CD4-positive, alpha-beta memory T cell (primary cell): Measurements from ENCODE around the gene AFAP1. TPM values are rescaled to one million over a fixed set of nuclear protein-coding genes. Genes with fewer than 3 reads are reported as not detected.

ENCODE experiments used
- CTCF ChIA-PET: fragments of 350-600 bp; sonication (Branson Sonifier 250); formaldehyde crosslinking; loops from one replicate; lab custom pipeline; 2021; ENCODE audit warnings: inconsistent platforms; ENCODE audit not compliant: partially characterized antibody; lab: Charles Lee
- POLR2A ChIA-PET: fragments of 350-600 bp; sonication (Branson Sonifier 250); formaldehyde crosslinking; loops from one replicate; lab custom pipeline; 2021; ENCODE audit not compliant: partially characterized antibody; lab: Charles Lee
- DNase-seq, 5 donors: peaks; one replicate each; pipeline versions ENCODE4 v3.0.0 to v3.0.0-alpha.2; 2020 to 2022; ENCODE audit warnings: mixed read lengths in 1 of 5
- H3K27ac ChIP-seq: one replicate; pipeline ENCODE4 v1.7.0; 2013; ENCODE audit warnings: low read depth, low read length
- H3K27me3 ChIP-seq: 2 replicates; pipeline ENCODE4 v1.7.0; 2013; ENCODE audit warnings: mild to moderate bottlenecking, low read length, moderate library complexity; ENCODE audit not compliant: insufficient read depth
- H3K36me3 ChIP-seq: 2 replicates; pipeline ENCODE4 v1.7.0; 2013; ENCODE audit warnings: mild to moderate bottlenecking, low read length, moderate library complexity; ENCODE audit not compliant: insufficient read depth
- H3K4me1 ChIP-seq: 2 replicates; pipeline ENCODE4 v1.7.0; 2013; ENCODE audit warnings: mild to moderate bottlenecking, low read length, moderate library complexity; ENCODE audit not compliant: insufficient read depth
- H3K4me3 ChIP-seq, 2 donors: one replicate each; pipeline ENCODE4 v1.7.0; 2013; ENCODE audit warnings: low read length in 2 of 2, mild to moderate bottlenecking in 1 of 2
- H3K9me3 ChIP-seq, 2 donors: one replicate each; pipeline ENCODE4 v1.7.0; 2013; ENCODE audit warnings: low read length in 2 of 2, control low read depth in 1 of 2; ENCODE audit not compliant: control insufficient read depth in 1 of 2
- H3K27ac Mint-ChIP-seq, 7 donors: one replicate each; pipeline ENCODE4 v1.8.0; 2020 to 2021; ENCODE audit warnings: mixed read lengths in 7 of 7, mild to moderate bottlenecking in 6 of 7, inconsistent platforms in 3 of 7, moderate library complexity in 3 of 7
- H3K27me3 Mint-ChIP-seq, 2 donors: one replicate each; pipeline ENCODE4 v1.8.0; 2020 to 2021; ENCODE audit warnings: mixed read lengths in 2 of 2
- H3K36me3 Mint-ChIP-seq, 2 donors: one replicate each; pipeline ENCODE4 v1.8.0; 2020 to 2021; ENCODE audit warnings: mixed read lengths in 2 of 2, inconsistent platforms in 1 of 2, mild to moderate bottlenecking in 1 of 2
- H3K4me1 Mint-ChIP-seq, 4 donors: one replicate each; pipeline ENCODE4 v1.8.0; 2020 to 2021; ENCODE audit warnings: mixed read lengths in 4 of 4, mild to moderate bottlenecking in 1 of 4
- H3K4me3 Mint-ChIP-seq, 8 donors: one replicate each; pipeline ENCODE4 v1.8.0; 2020 to 2021; ENCODE audit warnings: mixed read lengths in 8 of 8, mild to moderate bottlenecking in 7 of 8, moderate library complexity in 6 of 8, inconsistent platforms in 3 of 8
- H3K9me3 Mint-ChIP-seq, 8 donors: one replicate each; pipeline ENCODE4 v1.8.0; 2020 to 2021; ENCODE audit warnings: mixed read lengths in 8 of 8, mild to moderate bottlenecking in 5 of 8, inconsistent platforms in 3 of 8, moderate library complexity in 1 of 8
- intact Hi-C: fragments of 100-400 bp; cut with micrococcal nuclease; formaldehyde crosslinking; loops from one replicate; pipeline ENCODE4 v1.15.1; 2023
- polyA plus RNA-seq, 2 donors: library from polyadenylated mRNA; unstranded; fragments of 300-500 nt; fragmentation: Illumina TruSeq; gene quantifications; one replicate each; pipeline ENCODE4 v1.2.3, GENCODE V29; 2021
- total RNA-seq, 2 experiments: library from RNA; stranded (reverse); gene quantifications; one replicate each; pipeline ENCODE4 v1.2.3, GENCODE V29; 2021

The AFAP1 gene
- total and polyA plus RNA-seq, 4 experiments from 2014 or later: 0.95 to 21.8 (median 12.6) TPM

DNA sequence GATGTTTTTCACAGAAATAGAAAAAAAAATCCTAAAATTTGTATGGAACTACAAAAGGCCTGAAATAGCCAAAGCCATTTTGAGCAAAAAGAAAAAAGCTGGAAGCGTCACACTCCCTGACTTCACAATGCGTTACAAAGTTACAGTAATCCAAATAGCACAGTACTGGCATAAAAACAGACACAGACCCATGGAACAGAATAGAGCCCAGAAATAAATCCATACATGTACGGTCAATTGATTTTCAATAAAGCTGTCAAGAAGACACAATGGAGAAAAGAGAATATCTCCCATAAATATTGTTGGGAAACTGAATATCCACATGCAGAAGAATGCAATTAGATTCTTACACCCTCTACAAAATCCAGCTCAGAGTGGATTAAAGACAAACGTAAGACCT, 208.2 kb downstream of the AFAP1 start:
- Histone ChIP-seq H3K27ac (no peak overlapping the region), H3K36me3 (no peaks in the 10 kb centered on the region), H3K4me3 (no peak overlapping the region), H3K4me1 (no peaks in the 10 kb centered on the region), H3K9me3 (no peaks in the 10 kb centered on the region), H3K27me3 (no peaks in the 10 kb centered on the region)
- peaks cover 0 to 2% (median 0%) of the 10 kb centered on the region in 8 donors for H3K9me3 Mint-ChIP-seq
- H3K4me3 Mint-ChIP-seq: no peak overlapping the region
- peaks cover 0 to 3% (median 0%) of the 10 kb centered on the region in 4 donors for H3K4me1 Mint-ChIP-seq
- CTCF ChIA-PET: no interaction called here
- no peak overlapping the region for H3K27ac Mint-ChIP-seq
- intact Hi-C loops: no loop called here
- no peak for DNase-seq
- POLR2A ChIA-PET: no interaction called here
- no peaks in the 10 kb centered on the region for H3K36me3 Mint-ChIP-seq
- no peaks in the 10 kb centered on the region for H3K27me3 Mint-ChIP-seq

GRCh38 chr4:7727749-7728148, 211.9 kb downstream of the AFAP1 start:
- peaks cover 0 to 7% (median 0%) of the 10 kb centered on the region in 4 donors for H3K4me1 Mint-ChIP-seq
- DNase-seq: no peak
- CTCF ChIA-PET: no interaction called here

GRCh38 chr4:7726665-7727413, 212.8 kb downstream of the AFAP1 start:
- DNase-seq: no peak
- ChIA-PET POLR2A (no interaction called here), CTCF (no interaction called here)
- Mint-ChIP-seq H3K36me3 (no peaks in the 10 kb centered on the region), H3K4me1 (peaks cover 0 to 7% (median 0%) of the 10 kb centered on the region in 4 donors), H3K9me3 (peaks cover 0 to 7% (median 0%) of the 10 kb centered on the region in 8 donors), H3K27me3 (peaks cover 0 to 1% of the 10 kb centered on the region in 2 donors), H3K27ac (no peak overlapping the region), H3K4me3 (no peak overlapping the region)
- H3K27ac ChIP-seq: no peak overlapping the region
- no peaks in the 10 kb centered on the region for H3K27me3 ChIP-seq
- intact Hi-C loops: no loop called here
- no peaks in the 10 kb centered on the region for H3K36me3 ChIP-seq
- no peak overlapping the region for H3K4me3 ChIP-seq
- no peaks in the 10 kb centered on the region for H3K9me3 ChIP-seq
- H3K4me1 ChIP-seq: no peaks in the 10 kb centered on the region

More at GRCh38 chr4:7727749-7728148, 211.9 kb downstream of the AFAP1 start:
- H3K9me3 ChIP-seq: no peaks in the 10 kb centered on the region
- intact Hi-C loops: no loop called here
- POLR2A ChIA-PET: no interaction called here
- no peaks in the 10 kb centered on the region for H3K36me3 Mint-ChIP-seq
- no peaks in the 10 kb centered on the region for H3K36me3 ChIP-seq
- H3K27me3 Mint-ChIP-seq: no peaks in the 10 kb centered on the region
- H3K4me1 ChIP-seq: no peaks in the 10 kb centered on the region
- H3K4me3 ChIP-seq: no peak overlapping the region
- peaks cover 0 to 7% (median 0%) of the 10 kb centered on the region in 8 donors for H3K9me3 Mint-ChIP-seq
- no peak overlapping the region for H3K4me3 Mint-ChIP-seq
- no peak overlapping the region for H3K27ac ChIP-seq
- H3K27me3 ChIP-seq: no peaks in the 10 kb centered on the region
- no peak overlapping the region for H3K27ac Mint-ChIP-seq

DNA sequence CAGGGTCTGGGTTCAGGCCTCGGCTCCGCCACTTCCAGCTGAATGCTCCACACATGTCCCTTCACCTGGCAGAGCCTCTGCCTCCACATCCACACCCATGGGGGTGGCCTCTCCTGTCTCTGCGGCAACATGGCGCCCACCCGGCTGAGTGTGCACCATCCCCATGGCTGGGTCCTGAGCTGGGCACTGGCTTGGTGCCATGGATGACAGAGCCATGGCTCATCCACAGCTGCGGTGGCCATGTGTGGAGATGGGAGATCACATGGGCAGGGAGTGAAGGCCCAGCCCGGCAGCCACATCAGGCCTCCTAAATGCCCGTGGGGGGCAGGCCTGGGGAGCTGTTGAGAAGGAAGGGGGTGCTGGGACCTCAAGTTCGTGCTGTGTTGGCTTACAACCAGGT, 213.7 kb downstream of the AFAP1 start:
- intact Hi-C loops: no loop called here
- peaks cover 0 to 7% (median 0%) of the 10 kb centered on the region in 8 donors for H3K9me3 Mint-ChIP-seq
- H3K27me3 Mint-ChIP-seq: peaks cover 0 to 1% of the 10 kb centered on the region in 2 donors
- ChIA-PET POLR2A (no interaction called here), CTCF (no interaction called here)
- H3K4me3 ChIP-seq: no peak overlapping the region
- H3K4me3 Mint-ChIP-seq: no peak overlapping the region
- no peak overlapping the region for H3K27ac ChIP-seq
- no peaks in the 10 kb centered on the region for H3K36me3 Mint-ChIP-seq
- no peak for DNase-seq
- no peak overlapping the region for H3K27ac Mint-ChIP-seq
- H3K4me1 Mint-ChIP-seq: peaks cover 0 to 7% (median 0%) of the 10 kb centered on the region in 4 donors
- H3K27me3 ChIP-seq: no peaks in the 10 kb centered on the region
- no peaks in the 10 kb centered on the region for H3K9me3 ChIP-seq
- H3K36me3 ChIP-seq: no peaks in the 10 kb centered on the region
- no peaks in the 10 kb centered on the region for H3K4me1 ChIP-seq

DNA sequence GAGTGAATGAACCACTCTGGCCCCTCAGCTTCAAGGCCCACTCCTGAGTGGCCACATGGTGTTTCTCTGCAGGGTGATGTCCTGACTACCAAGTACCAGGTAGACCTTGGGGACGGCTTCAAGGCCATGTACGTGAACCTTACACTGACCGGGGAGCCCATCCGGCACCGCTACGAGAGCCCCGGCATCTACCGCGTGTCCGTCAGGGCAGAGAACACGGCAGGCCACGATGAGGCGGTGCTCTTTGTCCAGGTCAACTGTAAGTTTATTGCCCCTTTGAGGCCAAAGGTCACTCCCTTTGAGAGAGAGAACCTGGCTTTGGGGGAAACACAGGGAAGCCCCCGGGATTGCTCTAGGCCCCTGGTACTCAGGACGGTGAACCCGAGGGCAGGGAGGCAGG, 216.0 kb downstream of the AFAP1 start:
- Histone ChIP-seq H3K4me3 (no peak overlapping the region), H3K4me1 (no peaks in the 10 kb centered on the region), H3K27me3 (no peaks in the 10 kb centered on the region), H3K27ac (no peak overlapping the region), H3K9me3 (no peaks in the 10 kb centered on the region), H3K36me3 (no peaks in the 10 kb centered on the region)
- peaks cover 0 to 7% (median 4%) of the 10 kb centered on the region in 4 donors for H3K4me1 Mint-ChIP-seq
- no peak overlapping the region for H3K27ac Mint-ChIP-seq
- ChIA-PET CTCF (no interaction called here), POLR2A (no interaction called here)
- peaks cover 1 to 5% of the 10 kb centered on the region in 2 donors for H3K27me3 Mint-ChIP-seq
- DNase-seq: no peak
- H3K9me3 Mint-ChIP-seq: peaks cover 0 to 7% (median 0%) of the 10 kb centered on the region in 8 donors
- H3K4me3 Mint-ChIP-seq: no peak overlapping the region
- intact Hi-C loops: loop anchor here (2.0 kb wide), 1 partner anchor 79 kb away; no protein-coding TSS in a partner anchor
- H3K36me3 Mint-ChIP-seq: no peaks in the 10 kb centered on the region

GRCh38 chr4:7722766-7723387, 216.8 kb downstream of the AFAP1 start:
- ChIA-PET POLR2A (no interaction called here), CTCF (no interaction called here)
- Mint-ChIP-seq H3K4me1 (peaks cover 0 to 7% (median 4%) of the 10 kb centered on the region in 4 donors), H3K4me3 (no peak overlapping the region), H3K9me3 (peaks cover 0 to 7% (median 0%) of the 10 kb centered on the region in 8 donors), H3K36me3 (no peaks in the 10 kb centered on the region), H3K27me3 (peaks cover 1 to 9% of the 10 kb centered on the region in 2 donors), H3K27ac (no peak overlapping the region)
- DNase-seq: no peak
- intact Hi-C loops: loop anchor here (2.0 kb wide), 1 partner anchor 80 kb away; no protein-coding TSS in a partner anchor
- Histone ChIP-seq H3K4me3 (no peak overlapping the region), H3K9me3 (no peaks in the 10 kb centered on the region), H3K36me3 (no peaks in the 10 kb centered on the region), H3K27ac (no peak overlapping the region), H3K27me3 (no peaks in the 10 kb centered on the region), H3K4me1 (no peaks in the 10 kb centered on the region)

DNA sequence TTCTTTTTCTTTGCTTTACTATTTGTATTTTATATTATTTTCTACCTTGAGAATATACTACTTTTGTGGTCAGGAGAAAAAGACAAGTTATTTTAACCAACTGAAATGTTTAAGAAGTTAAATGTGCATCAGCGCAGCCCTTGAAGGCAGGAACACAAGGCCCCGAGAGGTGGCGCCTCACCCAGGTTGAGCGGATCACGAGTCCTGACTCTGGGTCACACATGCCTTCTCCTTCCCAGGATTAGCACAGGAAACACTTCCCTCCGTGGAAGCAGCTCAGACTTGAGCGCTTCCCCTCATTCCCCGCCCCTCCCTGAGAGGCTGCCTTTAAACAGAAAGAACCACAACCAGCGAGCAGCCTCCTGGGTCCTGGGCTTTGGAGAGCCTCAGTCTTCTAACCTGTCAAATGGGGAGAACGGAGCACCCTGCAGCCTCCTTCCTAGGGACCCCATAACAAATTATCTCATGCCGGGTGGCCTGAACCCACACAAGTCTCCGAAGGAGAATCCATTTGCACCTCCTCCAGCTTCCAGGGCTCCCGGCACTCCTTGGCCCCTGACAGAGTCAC, 217.6 kb downstream of the AFAP1 start:
- no peak overlapping the region for H3K4me3 Mint-ChIP-seq
- intact Hi-C loops: loop anchor here (2.0 kb wide), 1 partner anchor 81 kb away; no protein-coding TSS in a partner anchor

More for the DNA sequence above, 217.6 kb downstream of the AFAP1 start:
- no peaks in the 10 kb centered on the region for H3K27me3 ChIP-seq
- no peak for DNase-seq
- H3K9me3 ChIP-seq: no peaks in the 10 kb centered on the region
- no peaks in the 10 kb centered on the region for H3K4me1 ChIP-seq
- Mint-ChIP-seq H3K36me3 (no peaks in the 10 kb centered on the region), H3K27me3 (peaks cover 1 to 9% of the 10 kb centered on the region in 2 donors), H3K27ac (no peak overlapping the region), H3K4me1 (peaks cover 0 to 7% (median 4%) of the 10 kb centered on the region in 4 donors), H3K9me3 (peaks cover 0 to 7% (median 0%) of the 10 kb centered on the region in 8 donors)
- no peak overlapping the region for H3K4me3 ChIP-seq
- ChIA-PET CTCF (no interaction called here), POLR2A (no interaction called here)
- no peaks in the 10 kb centered on the region for H3K36me3 ChIP-seq
- H3K27ac ChIP-seq: no peak overlapping the region
